HG02884 (cell line): ENCODE results near the gene CLCN5.
A peak's percentile ranks its signal among the peaks of the same experiment; 100 is the strongest.

ENCODE experiments used
- ATAC-seq: cut with Tn5 transposase; IDR thresholded peaks from one replicate; pipeline ENCODE4 v1.9.1; 2021; ENCODE audit warnings: mild to moderate bottlenecking, moderate library complexity; ENCODE audit not compliant: unreplicated experiment

CLCN5 gene

DNA sequence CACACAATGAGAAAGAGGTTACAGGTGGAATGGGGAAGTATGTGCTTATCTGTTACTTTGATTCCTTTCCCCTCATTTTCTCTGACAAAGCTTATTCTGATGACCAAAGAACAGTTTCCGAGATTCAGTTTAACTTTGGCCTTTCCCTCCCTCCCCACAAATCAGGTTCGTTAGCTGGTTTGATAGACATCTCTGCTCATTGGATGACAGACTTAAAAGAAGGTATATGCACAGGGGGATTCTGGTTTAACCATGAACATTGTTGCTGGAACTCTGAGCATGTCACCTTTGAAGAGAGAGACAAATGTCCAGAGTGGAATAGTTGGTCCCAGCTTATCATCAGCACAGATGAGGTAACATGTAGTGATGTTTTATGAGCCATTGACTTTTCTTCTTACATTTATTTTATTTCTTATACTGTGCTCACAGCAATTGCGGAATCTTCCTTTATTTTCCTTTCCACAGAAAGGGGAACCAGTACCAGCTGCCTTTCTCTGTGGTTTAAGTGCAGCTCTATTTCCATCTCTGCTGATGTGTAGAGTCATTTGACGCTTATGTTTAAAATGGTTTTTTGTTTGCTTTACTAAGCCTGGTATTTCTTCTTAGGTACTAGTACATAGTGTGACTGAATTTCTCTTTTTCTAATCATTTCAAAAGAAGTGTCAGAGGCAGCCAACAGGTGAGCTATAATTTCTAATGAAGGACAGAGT lies 153.4 kb downstream of the CLCN5 start:
- ATAC-seq, result peak; percentile 79

DNA sequence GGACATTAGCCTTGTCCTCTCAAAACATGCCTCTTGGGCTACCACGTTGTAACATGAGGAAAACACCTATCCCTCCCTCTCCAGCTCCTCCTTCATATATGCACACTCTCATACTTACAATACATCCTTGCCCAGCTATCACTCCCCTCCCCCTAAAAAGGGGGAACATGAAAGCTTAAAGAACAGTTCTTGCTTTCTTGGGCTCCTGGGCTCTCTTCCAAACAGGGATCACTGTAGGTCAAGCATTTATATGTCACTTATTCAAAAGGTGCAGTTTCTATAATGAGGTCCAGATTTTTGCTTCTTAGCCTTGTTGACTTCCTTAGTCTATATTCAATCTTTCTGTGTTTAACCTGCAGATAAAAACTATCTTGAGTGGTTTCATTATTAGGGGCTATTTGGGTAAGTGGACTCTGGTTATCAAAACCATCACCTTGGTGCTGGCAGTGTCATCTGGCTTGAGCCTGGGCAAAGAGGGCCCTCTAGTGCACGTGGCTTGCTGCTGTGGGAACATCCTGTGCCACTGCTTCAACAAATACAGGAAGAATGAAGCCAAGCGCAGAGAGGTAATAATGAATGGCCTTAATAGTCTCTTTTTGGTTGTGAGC lies 159.0 kb downstream of the CLCN5 start:
- ATAC-seq, result no peak

DNA sequence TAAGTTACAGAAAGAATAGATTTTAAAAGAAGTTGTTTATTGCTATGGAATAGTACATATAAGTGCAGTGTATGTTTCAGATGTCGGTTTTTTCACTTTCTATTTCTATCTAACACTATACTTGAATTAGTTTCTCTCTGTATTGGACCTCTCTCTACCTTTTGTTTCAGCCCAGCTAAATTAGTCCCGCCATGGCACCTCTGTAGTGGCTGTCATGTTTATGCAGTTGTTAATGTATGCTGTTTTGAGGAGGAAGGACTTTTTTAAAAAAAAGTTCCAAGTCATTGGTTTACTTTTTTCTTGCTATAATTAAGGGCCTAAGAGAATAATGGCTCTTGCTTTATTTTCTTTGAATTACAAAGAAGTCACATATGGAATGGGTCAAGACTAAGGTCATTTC lies 160.3 kb downstream of the CLCN5 start:
- ATAC-seq, result no peak

GRCh38 chrX:50088645-50089044 lies 166.2 kb downstream of the CLCN5 start:
- ATAC-seq, result no peak

GRCh38 chrX:50093625-50094024 lies 171.2 kb downstream of the CLCN5 start:
- ATAC-seq, result no peak

DNA sequence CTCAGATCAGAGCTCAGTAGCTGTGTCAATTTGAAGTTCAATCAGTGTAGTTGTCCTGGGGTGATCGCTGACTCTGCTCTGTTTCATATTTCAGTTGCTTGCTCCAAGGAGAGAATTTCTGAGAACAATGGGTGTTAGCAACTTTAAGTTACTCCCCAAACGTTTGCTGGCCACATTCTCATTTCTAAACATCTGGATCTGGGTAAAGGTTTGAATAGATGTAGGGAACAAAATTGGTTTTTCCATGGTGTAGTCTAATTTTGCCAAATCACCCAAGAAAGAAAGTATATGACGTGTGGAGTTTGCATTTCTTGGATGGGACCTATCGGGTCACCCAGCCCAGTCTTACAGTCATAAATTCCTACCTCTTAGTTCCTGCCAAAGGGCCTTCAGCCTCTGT lies 174.7 kb downstream of the CLCN5 start:
- no peak for ATAC-seq

- ATAC-seq, result no peak
Observed at GRCh38 chrX:50098241-50098640, 175.8 kb downstream of the CLCN5 start.

- ATAC-seq, result no peak
Observed at GRCh38 chrX:50098749-50099148, 176.4 kb downstream of the CLCN5 start.

DNA sequence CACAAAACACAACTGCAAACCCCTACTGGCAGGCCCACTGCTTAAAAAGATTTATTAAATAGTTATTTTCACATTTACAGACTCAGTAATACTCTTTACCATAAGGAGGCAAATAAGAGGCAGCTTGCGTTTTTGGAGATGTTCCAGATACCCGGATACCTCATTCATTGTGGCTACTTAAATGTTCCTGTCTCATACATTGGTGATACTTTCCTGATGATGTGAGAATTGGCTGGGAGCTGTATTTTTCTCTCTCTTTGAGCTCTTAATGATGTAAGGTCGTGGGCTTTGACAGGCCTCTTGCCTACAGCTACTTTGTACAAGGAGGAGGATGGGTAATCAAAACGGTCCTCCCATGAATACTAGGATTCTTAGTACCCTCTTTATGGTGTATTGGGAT lies 176.9 kb downstream of the CLCN5 start:
- no peak for ATAC-seq

- ATAC-seq, result no peak
Observed at GRCh38 chrX:50100188-50100587, 177.8 kb downstream of the CLCN5 start.

- ATAC-seq, result no peak
Observed at GRCh38 chrX:50103176-50103575, 180.8 kb downstream of the CLCN5 start.

DNA sequence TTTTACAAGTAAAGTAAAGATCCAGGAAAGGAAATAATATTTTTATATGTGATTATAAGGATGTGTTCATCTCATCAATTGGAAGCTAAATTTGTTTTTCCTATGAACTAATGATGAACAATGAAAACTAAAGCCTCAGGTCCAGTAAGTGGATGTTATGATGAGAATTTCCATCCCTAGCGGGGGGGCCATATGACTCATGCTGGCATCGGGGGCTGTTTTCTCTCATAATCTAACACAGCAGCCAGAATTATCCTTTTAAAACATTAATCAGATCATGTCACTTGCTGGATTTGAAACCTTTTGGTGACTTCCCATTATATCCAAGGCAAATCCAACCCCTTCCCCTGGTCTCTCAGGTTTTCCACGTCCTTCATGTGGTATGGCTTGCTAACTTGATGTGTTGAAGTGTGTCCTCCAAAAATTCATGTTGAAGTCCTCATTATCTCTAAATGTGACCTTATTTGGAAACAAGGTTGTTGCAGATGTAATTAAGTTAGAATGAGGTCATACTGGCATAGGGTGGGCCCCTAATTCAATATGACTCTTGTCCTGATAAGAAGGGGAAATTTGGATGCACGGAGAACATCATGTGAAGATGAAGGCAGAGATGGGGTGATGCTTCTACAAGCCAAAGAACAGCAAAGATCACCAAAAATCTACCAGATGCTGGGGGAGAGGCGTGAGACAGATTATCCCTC lies 181.6 kb downstream of the CLCN5 start:
- ATAC-seq, result no peak

GRCh38 chrX:50106051-50106675 lies 183.8 kb downstream of the CLCN5 start:
- no peak for ATAC-seq

DNA sequence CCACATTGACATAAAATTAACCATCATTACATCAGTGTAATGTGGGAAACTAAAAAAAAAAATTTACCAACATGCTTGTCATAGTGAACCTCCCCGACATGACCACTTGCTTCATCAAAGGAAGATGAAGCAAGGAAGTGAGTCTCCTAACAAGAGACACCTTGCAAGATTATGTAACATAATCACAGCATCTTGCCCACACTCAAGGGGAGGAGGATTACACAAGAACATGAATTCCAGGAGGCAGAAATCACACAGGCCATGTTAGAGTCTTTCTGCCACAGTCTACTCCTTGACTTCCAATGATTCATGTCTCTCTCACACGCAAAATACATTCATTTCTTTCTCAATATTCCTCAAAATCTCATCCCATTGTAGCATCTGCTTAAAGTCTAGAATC lies 185.1 kb downstream of the CLCN5 start:
- ATAC-seq, result no peak

DNA sequence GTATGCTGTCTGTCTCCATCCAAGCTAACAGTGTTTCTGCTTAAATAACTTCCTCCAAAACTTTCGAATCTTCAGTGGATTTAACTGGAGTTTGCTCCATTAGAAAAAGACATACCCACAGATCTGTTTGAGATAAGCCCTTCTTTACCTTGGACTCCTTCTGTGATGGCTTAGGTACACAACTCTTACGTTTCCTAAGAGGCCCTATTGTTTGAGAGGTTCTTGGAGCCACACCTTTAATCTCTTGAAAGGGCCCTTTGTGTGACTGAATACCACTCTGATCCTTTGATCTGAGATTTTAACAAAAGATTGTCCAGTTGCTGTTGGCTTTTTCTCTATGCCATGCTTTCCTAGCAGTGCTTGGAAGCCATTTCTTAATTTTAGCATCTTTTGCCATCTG lies 185.9 kb downstream of the CLCN5 start:
- no peak for ATAC-seq

GRCh38 chrX:50111742-50112141 lies 189.3 kb downstream of the CLCN5 start:
- no peak for ATAC-seq

GRCh38 chrX:50114113-50114512 lies 191.7 kb downstream of the CLCN5 start:
- no peak for ATAC-seq

DNA sequence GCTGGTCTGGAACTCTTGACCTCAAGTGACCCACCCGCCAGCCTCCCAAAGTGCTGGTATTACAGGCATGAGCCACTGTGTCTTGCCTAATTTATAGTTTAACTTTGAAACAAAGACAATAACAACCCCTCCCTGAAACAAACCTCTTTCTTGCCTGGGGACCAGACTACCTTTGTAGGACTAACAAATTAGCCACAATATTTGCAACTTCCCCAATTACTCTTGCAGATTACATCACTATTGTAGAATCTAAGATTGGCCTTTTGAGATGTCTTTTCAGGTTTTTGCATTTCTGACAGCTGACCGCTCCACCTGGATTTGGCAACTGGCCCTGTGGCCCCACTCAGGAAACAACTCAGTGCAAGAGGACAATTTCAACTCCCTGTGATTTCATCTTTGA lies 193.6 kb downstream of the CLCN5 start:
- ATAC-seq, result no peak

DNA sequence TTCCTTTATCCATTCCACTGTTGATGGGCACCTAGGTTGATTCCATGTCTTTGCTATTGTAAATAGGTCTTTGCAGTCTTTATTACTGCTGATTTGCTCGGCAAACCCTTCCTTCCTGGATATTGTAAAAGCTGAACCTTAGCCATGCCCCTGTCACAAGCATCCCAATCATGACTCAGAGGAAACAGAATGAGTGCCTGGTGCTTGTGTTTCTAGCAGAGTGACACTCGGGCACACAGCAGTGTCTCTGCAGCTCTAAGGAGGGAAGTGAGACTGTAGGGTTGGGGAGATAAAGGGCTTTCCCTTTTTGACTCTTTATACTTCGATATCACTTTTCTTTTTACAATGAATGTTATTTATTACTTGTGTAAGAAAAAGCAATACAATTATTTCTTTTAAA lies 195.1 kb downstream of the CLCN5 start:
- no peak for ATAC-seq

DNA sequence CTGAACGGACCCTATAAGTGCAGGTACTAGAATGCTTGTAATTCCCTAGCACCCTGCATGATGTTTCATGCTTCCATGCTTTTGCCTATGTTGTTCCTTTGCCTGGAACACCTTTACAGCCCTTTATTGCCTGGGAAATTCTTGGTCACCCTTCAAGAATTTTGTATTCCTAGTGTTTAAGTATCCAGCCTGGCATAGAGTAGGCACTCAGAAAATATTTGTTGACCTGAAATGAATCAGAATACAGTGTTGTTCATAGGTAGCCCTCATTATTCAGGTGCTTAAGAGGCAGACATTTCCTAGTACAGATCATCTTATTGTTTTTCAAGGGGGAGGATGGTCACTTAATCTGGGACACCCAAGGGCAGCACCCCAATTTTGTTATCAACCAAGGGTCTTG lies 203.1 kb downstream of the CLCN5 start:
- no peak for ATAC-seq

- ATAC-seq, result no peak
Observed at GRCh38 chrX:50147972-50148371, 225.6 kb downstream of the CLCN5 start.
